Kidney epithelial cell (primary cell): ENCODE measurements around the gene LINGO3. TPM values are rescaled to one million over a fixed set of nuclear protein-coding genes. Genes with fewer than 3 reads are reported as not detected.

Experiments
- DNase-seq: peaks from one replicate; pipeline ENCODE4 v3.0.0-alpha.2; 2010; ENCODE audit warnings: low read depth
- H3K27me3 ChIP-seq: 2 replicates; pipeline ENCODE4 v1.6.0; 2011; ENCODE audit warnings: low read length; ENCODE audit not compliant: control insufficient read depth, insufficient read depth
- H3K36me3 ChIP-seq: 2 replicates; pipeline ENCODE4 v1.5.1; 2011; ENCODE audit warnings: low read length; ENCODE audit not compliant: control insufficient read depth, insufficient read depth
- H3K4me3 ChIP-seq: 2 replicates; pipeline ENCODE4 v1.5.1; 2011; ENCODE audit warnings: low read depth, mild to moderate bottlenecking, control low read depth, low read length
- CTCF ChIP-seq: IDR thresholded peaks from 2 replicates; pipeline ENCODE4 v1.5.1; 2011; ENCODE audit warnings: mild to moderate bottlenecking, moderate library complexity, low read length, control low read depth, inconsistent platforms; ENCODE audit not compliant: insufficient read depth, poor library complexity, severe bottlenecking
- total RNA-seq: library from RNA; depleted of rRNA; stranded (reverse); fragments of >200 nt; gene quantifications from 2 replicates; pipeline ENCODE4 v1.2.3, GENCODE V29; 2015

Gene LINGO3
- total RNA-seq, 1 donor from 2014 or later, result not detected

- peaks cover 3% of the 10 kb centered on the region for H3K27me3 ChIP-seq
- no peak for TF ChIP-seq CTCF
- no peak overlapping the region for H3K4me3 ChIP-seq
- DNase-seq, result no peak
- no peaks in the 10 kb centered on the region for H3K36me3 ChIP-seq
Observed at GRCh38 chr19:2320049-2320448, 12.1 kb upstream of the LINGO3 start.

- no peak for DNase-seq
- Histone ChIP-seq H3K36me3 (no peaks in the 10 kb centered on the region), H3K27me3 (peaks cover 5% of the 10 kb centered on the region), H3K4me3 (no peak overlapping the region)
- TF ChIP-seq CTCF, result no peak
Observed at GRCh38 chr19:2319551-2319950, 11.6 kb upstream of the LINGO3 start.

GRCh38 chr19:2318923-2319322, 11.0 kb upstream of the LINGO3 start:
- Histone ChIP-seq H3K36me3 (no peaks in the 10 kb centered on the region), H3K27me3 (peaks cover 7% of the 10 kb centered on the region), H3K4me3 (no peak overlapping the region)
- TF ChIP-seq CTCF, result no peak
- no peak for DNase-seq

- no peaks in the 10 kb centered on the region for H3K36me3 ChIP-seq
- no peak for TF ChIP-seq CTCF
- peaks cover 15% of the 10 kb centered on the region for H3K27me3 ChIP-seq
- no peak overlapping the region for H3K4me3 ChIP-seq
- no peak for DNase-seq
Observed at GRCh38 chr19:2317756-2318155, 9.8 kb upstream of the LINGO3 start.

- Histone ChIP-seq H3K36me3 (no peaks in the 10 kb centered on the region), H3K4me3 (no peak overlapping the region), H3K27me3 (peaks cover 19% of the 10 kb centered on the region)
- no peak for DNase-seq
- no peak for TF ChIP-seq CTCF
Observed at GRCh38 chr19:2317300-2317699, 9.3 kb upstream of the LINGO3 start.

GRCh38 chr19:2315818-2316353, 7.9 kb upstream of the LINGO3 start:
- H3K27me3 ChIP-seq, result peaks cover 22% of the 10 kb centered on the region
- peak; percentile 61 for TF ChIP-seq CTCF
- no peaks in the 10 kb centered on the region for H3K36me3 ChIP-seq
- DNase-seq, result no peak
- no peak overlapping the region for H3K4me3 ChIP-seq
